A549 (cell line): Measurements from ENCODE around the gene TENM3.

Experiments used
- CHD4 ChIP-seq: fragments of 200-600 bp; sonication (generic); IDR thresholded peaks from 2 replicates; pipeline ENCODE4 v1.6.1; 2016; ENCODE audit warnings: antibody characterized with exemption, mild to moderate bottlenecking, borderline replicate concordance
- EP300 ChIP-seq, 2 experiments: fragments of >200 bp; sonication (Bioruptor Twin); formaldehyde crosslinking; IDR thresholded peaks; 2 replicates in 1 of 2; 3 replicates in 1 of 2; pipeline ENCODE4 v1.6.1; 2016 to 2017
- FOSL2 ChIP-seq, 2 experiments: fragments of 450-650 bp in 1 of 2; fragments of >200 bp in 1 of 2; sonication (Bioruptor Twin) in 1 of 2; formaldehyde crosslinking; IDR thresholded peaks; 2 replicates each; pipeline versions ENCODE4 v1.5.0 to v1.6.1; 2016 to 2020; ENCODE audit warnings: mild to moderate bottlenecking in 1 of 2, moderate library complexity in 1 of 2
- POLR2A ChIP-seq: IDR thresholded peaks from 2 replicates; pipeline ENCODE4 v1.6.1; 2012; ENCODE audit warnings: mild to moderate bottlenecking, low read length
- RAD21 ChIP-seq, 2 experiments: fragments of >200 bp in 1 of 2; sonication (Bioruptor Twin) in 1 of 2; formaldehyde crosslinking in 1 of 2; IDR thresholded peaks in 1 of 2; conservative IDR thresholded peaks in 1 of 2; 2 replicates in 1 of 2; 3 replicates in 1 of 2; pipeline ENCODE4 v1.6.1; 2012 to 2018; ENCODE audit warnings: inconsistent platforms in 1 of 2
- SMC3 ChIP-seq: fragments of >200 bp; sonication (Bioruptor Twin); formaldehyde crosslinking; IDR thresholded peaks from 3 replicates; pipeline ENCODE4 v1.6.1; 2018; ENCODE audit warnings: inconsistent platforms
- TF ChIP-seq, protein P1 (sequence below): fragments of >200 bp; sonication (Bioruptor Twin); formaldehyde crosslinking; IDR thresholded peaks from 3 replicates; pipeline ENCODE4 v1.5.1; 2016

DNA sequence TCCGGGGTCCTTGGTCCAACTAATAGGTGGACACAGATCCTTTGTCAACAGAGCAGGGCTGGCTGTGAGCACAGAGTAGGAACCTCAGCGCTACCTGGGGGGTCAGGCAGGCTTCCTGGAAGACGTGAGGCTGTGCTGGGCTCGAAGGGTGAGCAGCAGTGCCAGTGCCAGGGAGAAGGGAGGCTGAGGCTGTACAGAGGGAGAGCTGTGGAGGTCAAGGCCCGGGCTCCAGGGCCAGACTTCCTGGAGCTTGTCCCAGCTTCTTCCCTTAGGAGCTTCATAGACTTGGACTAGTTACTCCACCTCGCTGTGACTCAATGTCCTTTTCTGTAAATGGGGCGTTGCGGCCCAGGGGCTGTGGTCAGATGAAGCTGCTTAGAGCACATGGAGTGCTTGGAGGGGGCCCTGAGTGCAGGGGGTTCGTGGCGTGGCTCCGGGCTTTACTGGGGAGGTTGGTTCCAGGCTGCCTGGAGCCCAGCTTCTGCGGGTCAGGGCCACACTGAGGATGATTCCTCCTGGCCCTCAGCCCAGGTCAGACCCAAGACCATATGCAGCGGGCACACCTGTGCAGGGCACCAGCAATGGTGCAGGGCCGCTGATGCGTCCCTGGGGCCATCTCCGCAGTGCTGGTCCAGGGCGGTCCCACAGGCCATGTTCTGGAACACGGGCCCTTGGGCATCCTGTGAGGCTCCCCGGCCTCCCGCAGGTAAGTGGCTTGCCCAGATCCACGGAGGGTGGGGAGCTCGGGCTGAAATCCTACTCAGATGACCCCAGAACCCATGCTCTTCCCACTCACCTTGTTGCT, 575.9 kb downstream of the TENM3 start:
- TF ChIP-seq, protein P1, sequence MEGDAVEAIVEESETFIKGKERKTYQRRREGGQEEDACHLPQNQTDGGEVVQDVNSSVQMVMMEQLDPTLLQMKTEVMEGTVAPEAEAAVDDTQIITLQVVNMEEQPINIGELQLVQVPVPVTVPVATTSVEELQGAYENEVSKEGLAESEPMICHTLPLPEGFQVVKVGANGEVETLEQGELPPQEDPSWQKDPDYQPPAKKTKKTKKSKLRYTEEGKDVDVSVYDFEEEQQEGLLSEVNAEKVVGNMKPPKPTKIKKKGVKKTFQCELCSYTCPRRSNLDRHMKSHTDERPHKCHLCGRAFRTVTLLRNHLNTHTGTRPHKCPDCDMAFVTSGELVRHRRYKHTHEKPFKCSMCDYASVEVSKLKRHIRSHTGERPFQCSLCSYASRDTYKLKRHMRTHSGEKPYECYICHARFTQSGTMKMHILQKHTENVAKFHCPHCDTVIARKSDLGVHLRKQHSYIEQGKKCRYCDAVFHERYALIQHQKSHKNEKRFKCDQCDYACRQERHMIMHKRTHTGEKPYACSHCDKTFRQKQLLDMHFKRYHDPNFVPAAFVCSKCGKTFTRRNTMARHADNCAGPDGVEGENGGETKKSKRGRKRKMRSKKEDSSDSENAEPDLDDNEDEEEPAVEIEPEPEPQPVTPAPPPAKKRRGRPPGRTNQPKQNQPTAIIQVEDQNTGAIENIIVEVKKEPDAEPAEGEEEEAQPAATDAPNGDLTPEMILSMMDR, result no peak
- TF ChIP-seq RAD21 (conservative IDR thresholded peaks at IDR 0.05 in 1 of 2, IDR thresholded peaks at IDR 0.05 in 1 of 2) (no peak), SMC3 (no peak), EP300 (IDR thresholded peaks at IDR 0.05) (no peak), POLR2A (no peak), CHD4 (no peak), FOSL2 (IDR thresholded peaks at IDR 0.05) (no peak), FOSL2 (CRISPR knock-in tag; IDR thresholded peaks at IDR 0.05) (no peak)
